SU-DHL-6 (cell line): ENCODE measurements around the gene MB.

Experiments used
- H2AFZ ChIP-seq: fragments of 200-600 bp; sonication (generic); 2 replicates; pipeline ENCODE4 v1.6.1; 2014; ENCODE audit warnings: low read depth, mild to moderate bottlenecking, moderate library complexity, mixed read lengths, antibody characterized with exemption, low read length; ENCODE audit not compliant: severe bottlenecking
- H3F3A ChIP-seq: fragments of 200-600 bp; shearing (Covaris generic); 2 replicates; pipeline ENCODE4 v1.6.0; 2016; ENCODE audit warnings: antibody characterized with exemption, mild to moderate bottlenecking; ENCODE audit not compliant: insufficient read depth
- H3K27ac ChIP-seq: fragments of 200-600 bp; sonication (generic); 2 replicates; pipeline ENCODE4 v1.5.1; 2016; ENCODE audit warnings: low read depth, mild to moderate bottlenecking, low read length, moderate library complexity, mixed read lengths
- H3K27me3 ChIP-seq: fragments of 200-600 bp; sonication (generic), shearing (Covaris generic); 2 replicates; pipeline ENCODE4 v1.6.0; 2014; ENCODE audit warnings: mild to moderate bottlenecking, low read length
- H3K36me3 ChIP-seq: fragments of 200-600 bp; sonication (generic); 2 replicates; pipeline ENCODE4 v1.6.1; 2014; ENCODE audit warnings: mild to moderate bottlenecking, low read length, mixed read lengths
- H3K4me2 ChIP-seq: fragments of 300-600, 200-600 bp; shearing (Covaris generic), sonication (generic); 2 replicates; pipeline ENCODE4 v1.6.0; 2014; ENCODE audit warnings: low read length, low read depth, mild to moderate bottlenecking; ENCODE audit not compliant: poor library complexity, severe bottlenecking
- H3K4me3 ChIP-seq: fragments of 200-600 bp; sonication (generic); 2 replicates; pipeline ENCODE4 v1.5.1; 2014; ENCODE audit warnings: antibody characterized with exemption, low read length, mild to moderate bottlenecking, mixed read lengths; ENCODE audit not compliant: insufficient read depth, poor library complexity, severe bottlenecking
- H3K79me2 ChIP-seq: fragments of 200-600 bp; sonication (generic); 2 replicates; pipeline ENCODE4 v1.6.1; 2014; ENCODE audit warnings: mild to moderate bottlenecking, low read length, moderate library complexity; ENCODE audit not compliant: insufficient read depth
- H3K9ac ChIP-seq: fragments of 200-600 bp; sonication (generic); 2 replicates; pipeline ENCODE4 v1.7.0; 2014; ENCODE audit warnings: mild to moderate bottlenecking, low read length
- H3K9me2 ChIP-seq: fragments of 200-600 bp; sonication (generic); replicated peaks from 2 replicates; pipeline ENCODE4 v1.6.1; 2014; ENCODE audit warnings: low read length; ENCODE audit not compliant: insufficient read depth
- H3K9me3 ChIP-seq: fragments of 200-600 bp; sonication (generic); 2 replicates; pipeline ENCODE4 v1.6.1; 2014; ENCODE audit warnings: low read length, mixed read lengths; ENCODE audit not compliant: insufficient read depth
- H4K20me1 ChIP-seq: fragments of 200-600 bp; sonication (generic); 2 replicates; pipeline ENCODE4 v1.6.1; 2014; ENCODE audit warnings: low read depth, mild to moderate bottlenecking, antibody characterized with exemption, low read length, moderate library complexity, mixed read lengths
- CTCF ChIP-seq: fragments of 200-600 bp; sonication (generic); IDR thresholded peaks from one replicate; pipeline ENCODE4 v1.5.1; 2017; ENCODE audit warnings: antibody characterized with exemption, mild to moderate bottlenecking, low read length, moderate library complexity; ENCODE audit not compliant: insufficient read depth, poor library complexity, severe bottlenecking
- EZH2phosphoT487 ChIP-seq: fragments of 200-600 bp; sonication (generic), shearing (Covaris generic); conservative IDR thresholded peaks from 2 replicates; pipeline ENCODE4 v1.6.1; 2018; ENCODE audit warnings: mild to moderate bottlenecking, antibody characterized with exemption, low read length, moderate library complexity, mixed read lengths

MB gene

GRCh38 chr22:35642305-35642741, 25.2 kb upstream of the MB start:
- H3K27me3 ChIP-seq: no peaks in the 10 kb centered on the region
- H3K4me2 ChIP-seq: no peak overlapping the region
- H3K9ac ChIP-seq: no peak overlapping the region
- no peak for TF ChIP-seq CTCF
- TF ChIP-seq EZH2phosphoT487: no peak
- H3K4me3 ChIP-seq: no peak overlapping the region
- H3K79me2 ChIP-seq: no peaks in the 10 kb centered on the region
- H4K20me1 ChIP-seq: no peaks in the 10 kb centered on the region
- H3K27ac ChIP-seq: no peak overlapping the region
- H3K36me3 ChIP-seq: no peaks in the 10 kb centered on the region
- H3F3A ChIP-seq: peaks cover 10% of the 10 kb centered on the region
- no peaks in the 10 kb centered on the region for H3K9me3 ChIP-seq
- H2AFZ ChIP-seq: no peak overlapping the region
- no peaks in the 10 kb centered on the region for H3K9me2 ChIP-seq

- Histone ChIP-seq H3K9me3 (no peaks in the 10 kb centered on the region), H3K36me3 (no peaks in the 10 kb centered on the region), H3K27ac (no peak overlapping the region), H3K4me2 (no peak overlapping the region), H3K27me3 (no peaks in the 10 kb centered on the region), H3K4me3 (no peak overlapping the region), H3K9me2 (no peaks in the 10 kb centered on the region), H4K20me1 (no peaks in the 10 kb centered on the region), H3F3A (peaks cover 3% of the 10 kb centered on the region; the same call in 1 of the 2 replicates), H2AFZ (no peak overlapping the region), H3K9ac (no peak overlapping the region), H3K79me2 (no peaks in the 10 kb centered on the region)
- TF ChIP-seq CTCF: no peak
- TF ChIP-seq EZH2phosphoT487: no peak
These were observed 24.5 kb upstream of the MB start for GRCh38 chr22:35641494-35642120.

DNA sequence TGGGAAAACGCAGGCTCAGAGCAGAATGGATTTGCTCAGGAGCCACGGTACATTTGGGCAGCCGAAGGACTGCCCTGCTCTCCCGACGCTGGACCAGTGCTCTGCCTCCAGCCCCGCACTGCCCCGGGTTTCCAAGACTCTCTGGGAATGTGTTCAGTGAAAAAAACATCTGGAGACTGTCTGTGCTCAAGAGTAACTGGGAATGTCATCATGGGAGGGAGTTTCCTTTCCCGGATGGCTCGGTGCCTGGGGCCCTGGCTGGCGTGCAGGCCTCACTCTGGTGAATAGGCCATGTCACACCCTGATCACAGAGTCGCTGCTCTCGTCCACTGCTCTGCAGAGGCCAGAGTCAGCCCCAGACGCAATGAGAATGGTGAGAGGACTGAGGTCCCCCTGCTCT, 21.3 kb upstream of the MB start:
- Histone ChIP-seq H2AFZ (no peak overlapping the region), H3K9me2 (no peaks in the 10 kb centered on the region), H3K79me2 (no peaks in the 10 kb centered on the region), H4K20me1 (no peaks in the 10 kb centered on the region), H3K36me3 (no peaks in the 10 kb centered on the region), H3K9me3 (no peaks in the 10 kb centered on the region), H3K4me2 (no peak overlapping the region), H3K4me3 (no peak overlapping the region), H3K27ac (no peak overlapping the region), H3K27me3 (no peaks in the 10 kb centered on the region), H3K9ac (no peak overlapping the region), H3F3A (no peaks in the 10 kb centered on the region)
- TF ChIP-seq CTCF: no peak
- no peak for TF ChIP-seq EZH2phosphoT487
